MM.1S (cell line): ENCODE measurements around the gene DCHS2.

Source experiments
- DNase-seq: peaks from one replicate; pipeline ENCODE4 v3.0.0-alpha.2; 2015
- H2AFZ ChIP-seq: fragments of 300-600 bp; sonication (generic); 2 replicates; pipeline ENCODE4 v1.6.0; 2016; ENCODE audit warnings: antibody characterized with exemption, low read length
- H3F3A ChIP-seq: fragments of 300-600 bp; sonication (generic); 2 replicates; pipeline ENCODE4 v1.6.1; 2016; ENCODE audit warnings: mild to moderate bottlenecking, antibody characterized with exemption, low read length, moderate library complexity, mixed read lengths; ENCODE audit not compliant: insufficient read depth
- H3K27ac ChIP-seq: fragments of 300-600 bp; sonication (generic); 2 replicates; pipeline ENCODE4 v1.5.1; 2016; ENCODE audit warnings: mild to moderate bottlenecking, low read length
- H3K27me3 ChIP-seq: fragments of 300-600 bp; sonication (generic); replicated peaks from 2 replicates; pipeline ENCODE4 v1.6.0; 2016; ENCODE audit warnings: low read length; ENCODE audit not compliant: insufficient read depth
- H3K36me3 ChIP-seq: fragments of 300-600 bp; sonication (generic); replicated peaks from 2 replicates; pipeline ENCODE4 v1.6.1; 2016; ENCODE audit warnings: mild to moderate bottlenecking, low read length, mixed read lengths; ENCODE audit not compliant: insufficient read depth
- H3K4me1 ChIP-seq: fragments of 300-600 bp; sonication (generic); 2 replicates; pipeline ENCODE4 v1.6.1; 2016; ENCODE audit warnings: low read length, mixed read lengths
- H3K4me2 ChIP-seq: fragments of 300-600 bp; sonication (generic); 2 replicates; pipeline ENCODE4 v1.6.0; 2016; ENCODE audit warnings: low read depth, low read length
- H3K4me3 ChIP-seq: fragments of 300-600 bp; sonication (generic); 2 replicates; pipeline ENCODE4 v1.5.1; 2016; ENCODE audit warnings: low read length, mixed read lengths
- H3K79me2 ChIP-seq: fragments of 300-600 bp; sonication (generic); 2 replicates; pipeline ENCODE4 v1.6.1; 2016; ENCODE audit warnings: mixed run types, low read length, mixed read lengths
- H3K9ac ChIP-seq: fragments of 300-600 bp; sonication (generic); 2 replicates; pipeline ENCODE4 v1.6.1; 2016; ENCODE audit warnings: low read length, mixed read lengths
- H3K9me2 ChIP-seq: fragments of 300-600 bp; sonication (generic); replicated peaks from 2 replicates; pipeline ENCODE4 v1.6.1; 2016; ENCODE audit warnings: mild to moderate bottlenecking, low read length, mixed read lengths; ENCODE audit not compliant: insufficient read depth
- H3K9me3 ChIP-seq: fragments of 300-600 bp; sonication (generic); replicated peaks from 2 replicates; pipeline ENCODE4 v1.6.1; 2016; ENCODE audit warnings: mild to moderate bottlenecking, low read length, mixed read lengths; ENCODE audit not compliant: insufficient read depth
- H4K20me1 ChIP-seq: fragments of 300-600 bp; sonication (generic); 2 replicates; pipeline ENCODE4 v1.6.1; 2016; ENCODE audit warnings: mild to moderate bottlenecking, low read length, moderate library complexity, mixed read lengths; ENCODE audit not compliant: insufficient read depth
- CTCF ChIP-seq: fragments of 300-600 bp; sonication (generic); IDR thresholded peaks from 2 replicates; pipeline ENCODE4 v1.5.1; 2016; ENCODE audit warnings: antibody characterized with exemption, low read length, mixed read lengths
- EZH2 ChIP-seq: fragments of 300-600 bp; sonication (generic); optimal IDR thresholded peaks from 2 replicates; pipeline ENCODE3; 2017; ENCODE audit warnings: low read depth, mild to moderate bottlenecking, antibody characterized with exemption, low read length, mixed read lengths
- EZH2phosphoT487 ChIP-seq: fragments of 300-600 bp; sonication (generic); IDR thresholded peaks from 2 replicates; pipeline ENCODE4 v1.6.1; 2018; ENCODE audit warnings: antibody characterized with exemption, low read length

Gene DCHS2

DNA sequence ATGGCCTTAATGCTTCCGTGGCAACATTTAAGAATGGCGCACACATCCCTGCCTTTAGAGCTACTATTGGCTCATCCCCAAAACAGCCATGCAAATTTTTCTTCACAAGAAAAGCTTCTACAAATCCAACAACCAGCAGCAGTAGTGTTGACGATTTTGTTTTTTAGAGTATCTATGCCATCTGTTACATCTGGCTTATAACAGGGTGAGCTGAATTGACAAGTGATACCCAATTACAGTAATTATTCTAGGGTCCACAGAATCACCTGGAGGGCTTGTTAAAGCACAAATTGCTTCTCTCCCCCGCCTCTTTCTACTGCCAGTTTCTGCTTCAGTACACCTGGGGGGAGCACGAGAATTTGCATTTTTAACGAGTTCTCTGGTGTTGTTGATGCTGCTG is 34.1 kb downstream of the DCHS2 start:
- no peak for DNase-seq

GRCh38 chr4:154456889-154457288 is 34.7 kb downstream of the DCHS2 start:
- Histone ChIP-seq H3K27ac (no peak overlapping the region), H4K20me1 (no peaks in the 10 kb centered on the region), H3F3A (no peaks in the 10 kb centered on the region), H3K4me3 (no peak overlapping the region), H3K9me2 (no peaks in the 10 kb centered on the region), H3K9me3 (no peaks in the 10 kb centered on the region), H3K4me1 (no peaks in the 10 kb centered on the region), H3K27me3 (no peaks in the 10 kb centered on the region), H3K9ac (no peak overlapping the region), H3K79me2 (no peaks in the 10 kb centered on the region), H3K36me3 (no peaks in the 10 kb centered on the region), H2AFZ (no peak overlapping the region), H3K4me2 (no peak overlapping the region)
- no peak for TF ChIP-seq CTCF
- TF ChIP-seq EZH2phosphoT487, result no peak
- TF ChIP-seq EZH2, result no peak
- no peak for DNase-seq

More for the DNA sequence above, 34.1 kb downstream of the DCHS2 start:
- no peak overlapping the region for H3K4me3 ChIP-seq
- no peaks in the 10 kb centered on the region for H3K36me3 ChIP-seq
- no peaks in the 10 kb centered on the region for H3K79me2 ChIP-seq
- H3K27me3 ChIP-seq, result no peaks in the 10 kb centered on the region
- H3F3A ChIP-seq, result no peaks in the 10 kb centered on the region
- no peak overlapping the region for H3K4me2 ChIP-seq
- H3K4me1 ChIP-seq, result no peaks in the 10 kb centered on the region
- no peaks in the 10 kb centered on the region for H3K9me2 ChIP-seq
- TF ChIP-seq CTCF (no peak), EZH2phosphoT487 (no peak), EZH2 (no peak)
- H2AFZ ChIP-seq, result no peak overlapping the region
- H3K9ac ChIP-seq, result no peak overlapping the region
- no peaks in the 10 kb centered on the region for H4K20me1 ChIP-seq
- H3K9me3 ChIP-seq, result no peaks in the 10 kb centered on the region
- H3K27ac ChIP-seq, result no peak overlapping the region

DNA sequence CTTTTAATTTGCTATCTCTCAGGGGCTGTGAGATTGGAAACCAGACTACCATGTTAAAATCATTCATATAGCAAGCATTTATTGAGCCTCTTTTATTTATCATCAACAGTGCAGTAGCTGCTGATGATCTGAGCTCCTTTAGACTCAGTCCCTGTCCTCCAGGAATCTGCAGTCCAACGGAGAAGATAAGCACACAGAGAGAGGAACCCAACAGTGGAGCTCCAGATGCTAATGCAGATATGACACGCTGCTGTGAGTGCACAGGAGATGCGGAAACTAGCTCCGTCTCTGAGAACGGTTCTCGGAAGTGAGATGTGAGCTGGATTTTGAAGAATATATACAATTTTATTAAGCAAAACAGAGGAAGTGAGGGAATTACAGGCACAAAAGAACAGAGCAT is 35.4 kb downstream of the DCHS2 start:
- Histone ChIP-seq H4K20me1 (no peaks in the 10 kb centered on the region), H3K4me3 (no peak overlapping the region), H3K9me3 (no peaks in the 10 kb centered on the region), H3K4me1 (no peaks in the 10 kb centered on the region), H3K4me2 (no peak overlapping the region), H3K79me2 (no peaks in the 10 kb centered on the region), H2AFZ (no peak overlapping the region), H3K27me3 (no peaks in the 10 kb centered on the region), H3F3A (no peaks in the 10 kb centered on the region), H3K9ac (no peak overlapping the region), H3K36me3 (no peaks in the 10 kb centered on the region), H3K9me2 (no peaks in the 10 kb centered on the region), H3K27ac (no peak overlapping the region)
- TF ChIP-seq EZH2, result no peak
- TF ChIP-seq CTCF, result no peak
- no peak for TF ChIP-seq EZH2phosphoT487
- DNase-seq, result no peak
